Lower lobe of right lung (tissue), 2 donors: ENCODE results near the gene KIAA1210. TPM values are rescaled to one million over a fixed set of nuclear protein-coding genes. Genes with fewer than 3 reads are reported as not detected.

Source experiments
- ATAC-seq, 2 donors: fragments of 200-7000 bp; cut with Tn5 transposase; one replicate each; pipeline ENCODE4 v1.9.1; 2020 to 2022; ENCODE audit warnings: mild to moderate bottlenecking in 2 of 2, moderate library complexity in 2 of 2
- DNase-seq: peaks from one replicate; pipeline ENCODE4 v3.0.0-alpha.2; 2020
- H3K27ac ChIP-seq: fragments of 200-600 bp; one replicate; pipeline ENCODE4 v1.8.0; 2022
- H3K27me3 ChIP-seq: fragments of 200-600 bp; one replicate; pipeline ENCODE4 v1.8.0; 2022; ENCODE audit warnings: low read depth
- H3K36me3 ChIP-seq: fragments of 200-600 bp; one replicate; pipeline ENCODE4 v1.8.0; 2022; ENCODE audit warnings: mild to moderate bottlenecking
- H3K4me1 ChIP-seq: fragments of 200-600 bp; one replicate; pipeline ENCODE4 v1.8.0; 2022
- H3K4me3 ChIP-seq: fragments of 200-600 bp; one replicate; pipeline ENCODE4 v1.8.0; 2022; ENCODE audit warnings: mild to moderate bottlenecking
- H3K9me3 ChIP-seq: fragments of 200-600 bp; one replicate; pipeline ENCODE4 v1.8.0; 2022
- intact Hi-C: fragments of 100-400 bp; cut with DNase I; formaldehyde crosslinking; loops from one replicate; pipeline ENCODE4 v1.11.0; 2022
- total RNA-seq: library from RNA; stranded (reverse); fragmentation: NEBNext Ultra II Directional; extraction: Animal tissue kit (Norgen Biotek cat#: 25700); gene quantifications from one replicate; pipeline ENCODE4 v1.2.1, GENCODE V29; 2021
- TF ChIP-seq, protein P1 (sequence below): fragments of 200-600 bp; IDR thresholded peaks from one replicate; pipeline ENCODE4 v1.8.0; 2022; ENCODE audit warnings: antibody characterized with exemption, mild to moderate bottlenecking
- donor health status: DM: no; HTN: yes; CAD: no; lungs with severe emphysema.

The KIAA1210 gene
- total RNA-seq, 1 donor from 2014 or later = not detected

DNA sequence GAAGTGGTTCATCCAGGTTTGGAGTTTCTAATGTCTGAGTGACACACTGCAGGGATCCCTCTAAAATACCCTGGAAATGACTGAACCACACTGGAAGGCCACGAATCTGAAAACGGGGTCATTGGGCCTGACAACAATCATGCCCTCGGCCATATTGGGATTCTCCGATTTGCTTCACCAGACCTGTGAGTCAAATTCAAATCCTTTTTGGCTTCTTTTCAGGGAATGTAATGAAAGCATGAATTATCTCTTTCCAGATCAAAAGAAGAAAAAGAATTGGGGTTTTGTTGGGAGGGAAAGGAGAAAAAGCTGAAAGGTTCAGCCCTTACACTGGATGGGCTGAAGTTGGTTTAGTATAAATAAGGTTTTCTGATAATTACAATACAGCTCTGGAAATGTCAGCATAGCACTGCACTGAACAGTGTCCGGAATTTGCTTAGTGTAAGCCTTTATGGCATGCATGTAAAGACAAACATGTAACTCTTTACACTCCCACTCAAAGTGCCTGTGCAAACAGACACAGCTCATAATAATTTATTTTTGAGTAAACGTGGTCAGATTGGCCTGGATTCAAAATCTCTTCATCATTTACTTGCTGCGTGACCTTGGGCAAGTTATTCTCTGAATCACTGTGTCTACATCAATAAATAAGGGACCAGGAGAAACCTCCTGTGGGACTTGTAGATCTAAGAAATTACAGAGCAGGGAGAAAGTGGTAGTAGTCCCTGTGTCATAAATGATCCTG lies 33.4 kb downstream of the KIAA1210 start:
- no peak for DNase-seq
- H3K27me3 ChIP-seq = no peaks in the 10 kb centered on the region
- H3K36me3 ChIP-seq = no peaks in the 10 kb centered on the region
- no peaks in the 10 kb centered on the region for H3K9me3 ChIP-seq
- no peak overlapping the region for H3K27ac ChIP-seq
- TF ChIP-seq, protein P1, sequence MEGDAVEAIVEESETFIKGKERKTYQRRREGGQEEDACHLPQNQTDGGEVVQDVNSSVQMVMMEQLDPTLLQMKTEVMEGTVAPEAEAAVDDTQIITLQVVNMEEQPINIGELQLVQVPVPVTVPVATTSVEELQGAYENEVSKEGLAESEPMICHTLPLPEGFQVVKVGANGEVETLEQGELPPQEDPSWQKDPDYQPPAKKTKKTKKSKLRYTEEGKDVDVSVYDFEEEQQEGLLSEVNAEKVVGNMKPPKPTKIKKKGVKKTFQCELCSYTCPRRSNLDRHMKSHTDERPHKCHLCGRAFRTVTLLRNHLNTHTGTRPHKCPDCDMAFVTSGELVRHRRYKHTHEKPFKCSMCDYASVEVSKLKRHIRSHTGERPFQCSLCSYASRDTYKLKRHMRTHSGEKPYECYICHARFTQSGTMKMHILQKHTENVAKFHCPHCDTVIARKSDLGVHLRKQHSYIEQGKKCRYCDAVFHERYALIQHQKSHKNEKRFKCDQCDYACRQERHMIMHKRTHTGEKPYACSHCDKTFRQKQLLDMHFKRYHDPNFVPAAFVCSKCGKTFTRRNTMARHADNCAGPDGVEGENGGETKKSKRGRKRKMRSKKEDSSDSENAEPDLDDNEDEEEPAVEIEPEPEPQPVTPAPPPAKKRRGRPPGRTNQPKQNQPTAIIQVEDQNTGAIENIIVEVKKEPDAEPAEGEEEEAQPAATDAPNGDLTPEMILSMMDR = no peak
- H3K4me1 ChIP-seq = no peaks in the 10 kb centered on the region
- intact Hi-C loops = no loop called here
- ATAC-seq = peak in 1 of 2 donors; percentile 39
- no peak overlapping the region for H3K4me3 ChIP-seq

DNA sequence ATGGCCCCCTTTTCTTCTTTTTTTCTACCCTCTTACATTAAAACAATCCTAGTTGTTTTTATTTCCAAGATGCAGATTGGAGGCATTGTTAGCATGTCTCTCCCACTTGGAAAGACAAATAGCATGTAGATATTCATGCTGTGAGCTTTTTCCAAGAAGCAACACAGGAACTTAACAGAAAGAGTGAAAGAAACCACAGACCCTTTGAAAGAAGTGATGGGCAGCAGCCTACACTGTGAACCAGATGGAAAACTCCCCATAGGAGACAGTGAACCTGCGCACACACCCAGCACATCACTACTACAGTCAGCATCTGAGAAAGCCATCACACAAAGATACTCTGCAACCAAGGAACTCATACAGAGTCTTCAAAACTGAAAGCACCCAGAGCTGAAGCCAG lies 37.0 kb downstream of the KIAA1210 start:
- ATAC-seq = no peak
- TF ChIP-seq, protein P1 = no peak

DNA sequence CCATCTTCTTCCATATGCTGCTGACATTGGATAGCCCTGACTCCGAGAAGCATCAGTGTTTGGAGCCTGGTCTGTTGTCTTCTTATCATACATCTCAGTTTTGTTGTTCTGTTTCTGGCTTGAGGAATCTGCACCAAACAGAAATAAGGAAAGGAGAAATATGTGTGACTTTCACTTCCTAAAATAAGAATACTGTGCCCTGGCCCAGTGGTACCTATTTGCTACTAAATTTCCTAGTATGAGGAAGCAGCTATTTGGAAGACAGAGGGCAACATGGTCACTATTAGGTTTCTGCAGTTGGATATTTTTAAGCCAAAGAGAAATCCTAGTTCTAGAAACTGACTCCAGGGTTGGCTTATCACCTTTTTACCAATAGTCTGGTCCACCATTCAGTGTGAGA lies 38.0 kb downstream of the KIAA1210 start:
- no peaks in the 10 kb centered on the region for H3K9me3 ChIP-seq
- TF ChIP-seq, protein P1 = no peak
- ATAC-seq = no peak
- no peaks in the 10 kb centered on the region for H3K27me3 ChIP-seq
- H3K4me1 ChIP-seq = no peaks in the 10 kb centered on the region
- H3K36me3 ChIP-seq = no peaks in the 10 kb centered on the region
- intact Hi-C loops = no loop called here
- H3K27ac ChIP-seq = no peak overlapping the region
- H3K4me3 ChIP-seq = no peak overlapping the region
- DNase-seq = no peak

More for the DNA sequence above, 37.0 kb downstream of the KIAA1210 start:
- no peaks in the 10 kb centered on the region for H3K36me3 ChIP-seq
- no peak for DNase-seq
- no peaks in the 10 kb centered on the region for H3K27me3 ChIP-seq
- H3K27ac ChIP-seq = no peak overlapping the region
- H3K9me3 ChIP-seq = no peaks in the 10 kb centered on the region
- intact Hi-C loops = no loop called here
- H3K4me1 ChIP-seq = no peaks in the 10 kb centered on the region
- H3K4me3 ChIP-seq = no peak overlapping the region

GRCh38 chrX:119087121-119087520 lies 40.5 kb downstream of the KIAA1210 start:
- H3K9me3 ChIP-seq = no peaks in the 10 kb centered on the region
- H3K27me3 ChIP-seq = no peaks in the 10 kb centered on the region
- TF ChIP-seq, protein P1 = no peak
- no peak for DNase-seq
- intact Hi-C loops = no loop called here
- H3K36me3 ChIP-seq = no peaks in the 10 kb centered on the region
- H3K27ac ChIP-seq = no peak overlapping the region
- no peak for ATAC-seq
- H3K4me1 ChIP-seq = no peaks in the 10 kb centered on the region
- no peak overlapping the region for H3K4me3 ChIP-seq

DNA sequence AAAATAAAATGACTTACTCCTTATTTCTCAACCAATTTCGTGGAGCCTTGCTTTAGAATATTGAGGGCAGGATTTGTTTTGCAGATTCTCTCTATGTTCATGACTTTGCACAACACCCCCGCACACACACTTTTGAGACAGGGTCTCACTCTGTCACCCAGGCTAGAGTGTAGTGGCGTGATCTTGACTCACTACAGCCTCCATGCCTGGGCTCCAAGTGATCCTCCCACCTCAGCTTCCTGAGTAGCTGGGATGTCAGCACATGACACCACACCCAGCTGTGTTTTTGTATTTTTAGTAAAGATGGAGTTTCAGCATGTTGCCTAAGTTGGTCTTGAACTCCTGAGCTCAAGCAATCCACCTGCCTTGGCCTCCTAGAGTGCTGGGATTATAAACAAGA lies 42.8 kb downstream of the KIAA1210 start:
- H3K9me3 ChIP-seq = no peaks in the 10 kb centered on the region
- H3K4me1 ChIP-seq = no peaks in the 10 kb centered on the region
- no peaks in the 10 kb centered on the region for H3K27me3 ChIP-seq
- H3K36me3 ChIP-seq = no peaks in the 10 kb centered on the region
- no peak overlapping the region for H3K27ac ChIP-seq
- DNase-seq (no peak), ATAC-seq (no peak)
- H3K4me3 ChIP-seq = no peak overlapping the region
- intact Hi-C loops = no loop called here
- TF ChIP-seq, protein P1 = no peak
